ENCODE data around the gene ATG10. TPM values are rescaled to one million over a fixed set of nuclear protein-coding genes. Genes with fewer than 3 reads are reported as not detected.

The ATG10 gene
- total RNA-seq, 4 donors from 2014 or later: 5.6 to 10.7 (median 8.3) TPM

GRCh38 chr5:82290005-82290404 is 318.2 kb downstream of the ATG10 start:
- no peak overlapping the region for H3K27ac ChIP-seq
- DNase-seq (ENCODE audit: low spot score in 2 of 2): no peak
- H3K4me3 ChIP-seq: no peak overlapping the region
- H3K9me3 ChIP-seq: no peaks in the 10 kb centered on the region
- no peaks in the 10 kb centered on the region for H3K27me3 ChIP-seq
- no peaks in the 10 kb centered on the region for H3K4me1 ChIP-seq
- H3K36me3 ChIP-seq: no peaks in the 10 kb centered on the region
- WGBS: 82% methylated on average over 2 of the region's 2 CpGs
- TF ChIP-seq POLR2A (IDR thresholded peaks at IDR 0.05) (no peak), CTCF (IDR thresholded peaks at IDR 0.05) (no peak), POLR2AphosphoS5 (IDR thresholded peaks at IDR 0.05) (no peak), EP300 (IDR thresholded peaks at IDR 0.05) (no peak)

GRCh38 chr5:82290908-82291307 is 319.1 kb downstream of the ATG10 start:
- 94% methylated on average over 5 of the region's 6 CpGs for WGBS
- Histone ChIP-seq H3K4me3 (no peak overlapping the region), H3K27me3 (no peaks in the 10 kb centered on the region), H3K4me1 (no peaks in the 10 kb centered on the region), H3K36me3 (no peaks in the 10 kb centered on the region), H3K9me3 (no peaks in the 10 kb centered on the region), H3K27ac (no peak overlapping the region)
- TF ChIP-seq POLR2A (IDR thresholded peaks at IDR 0.05): no peak
- TF ChIP-seq EP300 (IDR thresholded peaks at IDR 0.05): no peak
- no peak for TF ChIP-seq POLR2AphosphoS5 (IDR thresholded peaks at IDR 0.05)
- TF ChIP-seq CTCF (IDR thresholded peaks at IDR 0.05): no peak
- no peak for DNase-seq (ENCODE audit: low spot score in 2 of 2)

GRCh38 chr5:82291420-82291819 is 319.6 kb downstream of the ATG10 start:
- H3K36me3 ChIP-seq: no peaks in the 10 kb centered on the region
- H3K27me3 ChIP-seq: no peaks in the 10 kb centered on the region
- no peak overlapping the region for H3K27ac ChIP-seq
- 78% methylated on average over 2 of the region's 2 CpGs for WGBS
- no peak overlapping the region for H3K4me3 ChIP-seq
- DNase-seq (ENCODE audit: low spot score in 2 of 2): no peak
- H3K9me3 ChIP-seq: no peaks in the 10 kb centered on the region
- TF ChIP-seq POLR2A (IDR thresholded peaks at IDR 0.05) (no peak), POLR2AphosphoS5 (IDR thresholded peaks at IDR 0.05) (no peak), CTCF (IDR thresholded peaks at IDR 0.05) (no peak), EP300 (IDR thresholded peaks at IDR 0.05) (no peak)
- H3K4me1 ChIP-seq: no peaks in the 10 kb centered on the region

- no peaks in the 10 kb centered on the region for H3K4me1 ChIP-seq
- DNase-seq (ENCODE audit: low spot score in 2 of 2): no peak
- no peaks in the 10 kb centered on the region for H3K27me3 ChIP-seq
- no peaks in the 10 kb centered on the region for H3K9me3 ChIP-seq
- H3K4me3 ChIP-seq: no peak overlapping the region
- H3K27ac ChIP-seq: no peak overlapping the region
- H3K36me3 ChIP-seq: no peaks in the 10 kb centered on the region
- no peak for TF ChIP-seq CTCF (IDR thresholded peaks at IDR 0.05)
- no peak for TF ChIP-seq POLR2AphosphoS5 (IDR thresholded peaks at IDR 0.05)
- TF ChIP-seq EP300 (IDR thresholded peaks at IDR 0.05): no peak
- TF ChIP-seq POLR2A (IDR thresholded peaks at IDR 0.05): no peak
Observed at GRCh38 chr5:82295144-82295543, 323.3 kb downstream of the ATG10 start.

GRCh38 chr5:82295959-82296531 is 324.2 kb downstream of the ATG10 start:
- DNase-seq (ENCODE audit: low spot score in 2 of 2): no peak
- Histone ChIP-seq H3K9me3 (no peaks in the 10 kb centered on the region), H3K36me3 (no peaks in the 10 kb centered on the region), H3K27me3 (no peaks in the 10 kb centered on the region), H3K4me3 (no peak overlapping the region), H3K27ac (no peak overlapping the region), H3K4me1 (no peaks in the 10 kb centered on the region)
- WGBS: 84% methylated on average over 2 of the region's 2 CpGs
- TF ChIP-seq POLR2AphosphoS5 (IDR thresholded peaks at IDR 0.05): no peak

GRCh38 chr5:82296929-82297328 is 325.1 kb downstream of the ATG10 start:
- no peaks in the 10 kb centered on the region for H3K27me3 ChIP-seq
- H3K4me1 ChIP-seq: no peaks in the 10 kb centered on the region
- TF ChIP-seq POLR2A (IDR thresholded peaks at IDR 0.05) (no peak), EP300 (IDR thresholded peaks at IDR 0.05) (no peak), POLR2AphosphoS5 (IDR thresholded peaks at IDR 0.05) (no peak)
- WGBS: 90% methylated on average over 4 of the region's 4 CpGs
- H3K27ac ChIP-seq: no peak overlapping the region
- no peaks in the 10 kb centered on the region for H3K9me3 ChIP-seq
- no peaks in the 10 kb centered on the region for H3K36me3 ChIP-seq
- no peak overlapping the region for H3K4me3 ChIP-seq
- DNase-seq (ENCODE audit: low spot score in 2 of 2): no peak

Measured in suprapubic skin (tissue), 4 donors.